UCSD-AML1 (cell line): Measurements from ENCODE around the gene CD300H.

Experiments
- DNase-seq: peaks from one replicate; lab custom pipeline; 2025; ENCODE audit not compliant: unreplicated experiment; lab: John Stamatoyannopoulos, UW

The CD300H gene

GRCh38 chr17:74567397-74567796 lies at the start of gene CD300H:
Gene CD300H, minus strand, starts transcription at chr17:74567509.
- no peak for DNase-seq

- DNase-seq, result no peak
These were observed 49.4 kb upstream of the CD300H start for GRCh38 chr17:74616696-74617095.

- DNase-seq, result no peak
These were observed 44.7 kb upstream of the CD300H start for GRCh38 chr17:74612046-74612445.

- DNase-seq, result no peak
These were observed 42.8 kb upstream of the CD300H start for GRCh38 chr17:74610108-74610507.

GRCh38 chr17:74608511-74608910 lies 41.2 kb upstream of the CD300H start:
- no peak for DNase-seq

GRCh38 chr17:74607221-74607620 lies 39.9 kb upstream of the CD300H start:
- DNase-seq, result no peak

GRCh38 chr17:74606050-74606449 lies 38.7 kb upstream of the CD300H start:
- no peak for DNase-seq

- DNase-seq, result no peak
These were observed 38.1 kb upstream of the CD300H start for GRCh38 chr17:74605361-74605760.

- no peak for DNase-seq
These were observed 37.5 kb upstream of the CD300H start for GRCh38 chr17:74604761-74605160.

GRCh38 chr17:74604200-74604599 lies 36.9 kb upstream of the CD300H start:
- DNase-seq, result no peak

GRCh38 chr17:74603746-74604145 lies 36.4 kb upstream of the CD300H start:
- DNase-seq, result no peak

GRCh38 chr17:74603037-74603635 lies 35.8 kb upstream of the CD300H start:
- peak; percentile 52 for DNase-seq

- peak; percentile 36 for DNase-seq
These were observed 34.7 kb upstream of the CD300H start for GRCh38 chr17:74601944-74602572.

- DNase-seq, result no peak
These were observed 32.2 kb upstream of the CD300H start for GRCh38 chr17:74599448-74599939.

GRCh38 chr17:74599023-74599399 lies 31.7 kb upstream of the CD300H start:
- no peak for DNase-seq

- DNase-seq, result no peak
These were observed 31.2 kb upstream of the CD300H start for GRCh38 chr17:74598346-74599022.

GRCh38 chr17:74597069-74597790 lies 29.9 kb upstream of the CD300H start:
- DNase-seq, result no peak

- DNase-seq, result no peak
These were observed 27.9 kb upstream of the CD300H start for GRCh38 chr17:74595037-74595750.

- no peak for DNase-seq
These were observed 25.0 kb upstream of the CD300H start, which contains the start of gene CD300LD for GRCh38 chr17:74592087-74592990. Gene CD300LD, minus strand, starts transcription at chr17:74592283. Its CDS starts 81 bp downstream, at chr17:74592202.

- no peak for DNase-seq
These were observed 24.2 kb upstream of the CD300H start for GRCh38 chr17:74591503-74591902.
